Neuronal stem cell (in vitro differentiated cells): Measurements from ENCODE around the gene HELLS.

Experiments used
- DNase-seq: peaks from one replicate; pipeline ENCODE4 v3.0.0-alpha.2; 2013; ENCODE audit warnings: low spot score
- H2AFZ ChIP-seq: one replicate; pipeline ENCODE4 v1.6.1; 2013; ENCODE audit warnings: mild to moderate bottlenecking, low read length, inconsistent platforms
- H2AK5ac ChIP-seq: 2 replicates; pipeline ENCODE4 v1.6.1; 2013; ENCODE audit warnings: low read depth, mild to moderate bottlenecking, inconsistent platforms, low read length, moderate library complexity, mixed read lengths
- H2BK120ac ChIP-seq: 2 replicates; pipeline ENCODE4 v1.6.1; 2013; ENCODE audit warnings: low read depth, mild to moderate bottlenecking, inconsistent platforms, low read length, moderate library complexity, mixed read lengths
- H2BK12ac ChIP-seq: one replicate; pipeline ENCODE4 v1.6.1; 2013; ENCODE audit warnings: low read length, inconsistent platforms
- H2BK15ac ChIP-seq: 2 replicates; pipeline ENCODE4 v1.6.1; 2013; ENCODE audit warnings: mild to moderate bottlenecking, low read length, inconsistent platforms, mixed read lengths
- H2BK5ac ChIP-seq: one replicate; pipeline ENCODE4 v1.6.1; 2013; ENCODE audit warnings: inconsistent platforms, mild to moderate bottlenecking, low read length, moderate library complexity
- H3K14ac ChIP-seq: one replicate; pipeline ENCODE4 v1.6.1; 2013; ENCODE audit warnings: low read length, inconsistent platforms
- H3K18ac ChIP-seq: 2 replicates; pipeline ENCODE4 v1.6.1; 2013; ENCODE audit warnings: low read length, inconsistent platforms
- H3K23ac ChIP-seq: 2 replicates; pipeline ENCODE4 v1.6.1; 2013; ENCODE audit warnings: low read depth, mild to moderate bottlenecking, mixed read lengths, low read length, inconsistent platforms; ENCODE audit not compliant: poor library complexity
- H3K27ac ChIP-seq: replicated peaks from 3 replicates; pipeline ENCODE4 v1.5.1; 2013; ENCODE audit warnings: low read length, inconsistent platforms
- H3K27me3 ChIP-seq, 3 experiments: 2 replicates each; pipeline ENCODE4 v1.6.1; 2013; ENCODE audit warnings: low read length in 3 of 3, mild to moderate bottlenecking in 2 of 3, inconsistent platforms in 1 of 3, low read depth in 1 of 3, mixed read lengths in 1 of 3, moderate library complexity in 1 of 3; ENCODE audit not compliant: control insufficient read depth in 3 of 3, insufficient read depth in 3 of 3
- H3K36me3 ChIP-seq, 2 donors: replicated peaks in 1 of 2; 2 replicates each; pipeline ENCODE4 v1.6.1; 2013; ENCODE audit warnings: low read length in 2 of 2; ENCODE audit not compliant: control insufficient read depth in 2 of 2, insufficient read depth in 2 of 2
- H3K4ac ChIP-seq: 2 replicates; pipeline ENCODE4 v1.6.1; 2013; ENCODE audit warnings: inconsistent platforms, mild to moderate bottlenecking, low read length, moderate library complexity
- H3K4me1 ChIP-seq, 2 donors: 1 replicate in 1 of 2; 2 replicates in 1 of 2; pipeline ENCODE4 v1.6.1; 2013; ENCODE audit warnings: low read length in 2 of 2, low read depth in 1 of 2; ENCODE audit not compliant: control insufficient read depth in 2 of 2, insufficient read depth in 1 of 2
- H3K4me2 ChIP-seq: one replicate; pipeline ENCODE4 v1.6.1; 2013; ENCODE audit warnings: mild to moderate bottlenecking, low read length, inconsistent platforms; ENCODE audit not compliant: insufficient read depth, poor library complexity, severe bottlenecking
- H3K4me3 ChIP-seq, 2 donors: 2 replicates each; pipeline ENCODE4 v1.5.1; 2013; ENCODE audit warnings: low read length in 2 of 2, mild to moderate bottlenecking in 2 of 2, inconsistent platforms in 1 of 2, moderate library complexity in 1 of 2
- H3K79me1 ChIP-seq: one replicate; pipeline ENCODE4 v1.6.1; 2013; ENCODE audit warnings: low read depth, mild to moderate bottlenecking, inconsistent platforms, low read length, moderate library complexity
- H3K9ac ChIP-seq: one replicate; pipeline ENCODE4 v1.6.1; 2013; ENCODE audit warnings: mild to moderate bottlenecking, low read depth, low read length, inconsistent platforms; ENCODE audit not compliant: poor library complexity
- H3K9me3 ChIP-seq, 2 donors: replicated peaks in 1 of 2; 2 replicates each; pipeline versions ENCODE3 to v1.6.1; 2013; ENCODE audit warnings: low read length in 2 of 2, mild to moderate bottlenecking in 2 of 2, inconsistent platforms in 1 of 2, low read depth in 1 of 2, mixed read lengths in 1 of 2, moderate library complexity in 1 of 2; ENCODE audit not compliant: control insufficient read depth in 2 of 2, insufficient read depth in 1 of 2
- H4K8ac ChIP-seq: one replicate; pipeline ENCODE4 v1.6.1; 2013; ENCODE audit warnings: low read depth, mild to moderate bottlenecking, inconsistent platforms, low read length, moderate library complexity
- H4K91ac ChIP-seq: one replicate; pipeline ENCODE4 v1.6.1; 2013; ENCODE audit warnings: low read length, low read depth, mild to moderate bottlenecking, inconsistent platforms; ENCODE audit not compliant: poor library complexity
- WGBS, 2 donors: extraction: QIAGEN DNeasy Blood & Tissue Kit; methylation state at CpG; one replicate each; pipeline ENCODE4 v1.1.7; 2013; ENCODE audit warnings: missing lambda C conversion rate in 2 of 2, mixed read lengths in 1 of 2; ENCODE audit not compliant: insufficient read length in 2 of 2, insufficient replicate concordance in 1 of 2; ENCODE audit errors: extremely low coverage in 2 of 2; 5-methylcytosine and 5-hydroxymethylcytosine counted together

The HELLS gene

DNA sequence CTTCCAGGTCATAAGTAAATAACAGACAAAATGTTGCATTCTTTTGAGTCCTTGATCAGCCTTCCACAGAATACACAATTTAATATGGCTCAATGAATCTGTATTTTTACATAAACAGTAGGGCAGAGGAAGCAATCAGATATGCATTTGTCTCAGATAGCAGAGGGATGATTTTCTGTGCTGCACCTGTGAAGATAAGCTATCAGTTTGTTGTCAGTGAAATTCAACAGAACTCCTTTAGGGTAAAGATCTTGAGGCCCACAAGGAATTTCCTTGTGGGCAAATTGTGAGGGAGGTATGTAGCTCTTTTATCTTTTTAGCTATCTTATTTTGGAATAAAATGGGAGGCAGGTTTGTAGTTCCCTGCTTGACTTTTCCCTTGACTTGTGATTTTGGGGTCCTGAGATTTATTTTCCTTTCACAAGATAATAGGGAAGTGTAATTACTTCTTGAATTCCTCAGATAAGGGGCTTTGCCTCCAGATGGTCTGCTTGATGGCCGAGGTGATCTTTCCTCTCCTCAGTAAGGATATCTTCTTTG, 77.1 kb downstream of the HELLS start:
- H3K4me1 ChIP-seq: peaks cover 0 to 2% of the 10 kb centered on the region in 2 donors
- no peak overlapping the region for H3K14ac ChIP-seq
- H2BK5ac ChIP-seq: no peak overlapping the region
- no peak for DNase-seq
- H2BK15ac ChIP-seq: no peak overlapping the region
- no peak overlapping the region for H2BK120ac ChIP-seq
- no CpG with 5 or more reads among the region's 1 CpG for WGBS, 2 donors
- H3K27me3 ChIP-seq: no peaks in the 10 kb centered on the region
- H3K4me3 ChIP-seq: no peak overlapping the region
- no peak overlapping the region for H3K9ac ChIP-seq
- H2BK12ac ChIP-seq: no peak overlapping the region
- H3K4me2 ChIP-seq: no peak overlapping the region
- no peak overlapping the region for H3K18ac ChIP-seq
- no peak overlapping the region for H4K91ac ChIP-seq
- H3K23ac ChIP-seq: no peak overlapping the region
- peaks cover 2 to 6% of the 10 kb centered on the region in 2 donors for H3K9me3 ChIP-seq
- no peak overlapping the region for H3K27ac ChIP-seq
- no peaks in the 10 kb centered on the region for H3K79me1 ChIP-seq
- no peak overlapping the region for H4K8ac ChIP-seq
- H3K36me3 ChIP-seq: no peaks in the 10 kb centered on the region
- H3K4ac ChIP-seq: no peak overlapping the region
- no peak overlapping the region for H2AFZ ChIP-seq
- no peak overlapping the region for H2AK5ac ChIP-seq

DNA sequence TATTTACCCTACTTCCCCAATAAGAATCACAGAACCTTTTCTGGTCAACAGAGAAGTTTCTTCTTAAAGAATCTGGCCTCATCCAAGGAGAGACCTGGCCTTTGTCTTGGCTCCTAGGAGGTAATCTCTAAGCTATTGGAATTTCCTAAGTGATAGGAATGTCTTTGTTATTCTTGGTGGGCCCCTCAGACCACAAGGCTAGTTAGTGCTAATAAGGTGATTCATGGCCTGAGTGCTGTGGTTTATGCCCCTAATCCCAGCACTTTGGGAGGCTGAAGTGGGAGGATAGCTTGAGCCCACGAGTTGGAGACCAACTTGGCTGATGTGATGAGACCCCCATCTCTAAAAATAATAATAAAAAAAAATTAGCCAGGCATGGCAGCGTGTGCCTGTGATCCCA, 78.0 kb downstream of the HELLS start:
- Histone ChIP-seq H2AFZ (no peak overlapping the region), H2BK12ac (no peak overlapping the region), H3K4me1 (peaks cover 0 to 2% of the 10 kb centered on the region in 2 donors), H3K14ac (no peak overlapping the region), H2BK120ac (no peak overlapping the region), H3K27ac (no peak overlapping the region), H3K4me3 (no peak overlapping the region), H3K4ac (no peak overlapping the region), H2BK15ac (no peak overlapping the region), H2BK5ac (no peak overlapping the region), H3K36me3 (no peaks in the 10 kb centered on the region), H3K23ac (no peak overlapping the region), H4K8ac (no peak overlapping the region), H3K4me2 (no peak overlapping the region), H3K9me3 (peaks cover 2 to 6% of the 10 kb centered on the region in 2 donors), H3K18ac (no peak overlapping the region), H3K27me3 (no peaks in the 10 kb centered on the region), H3K79me1 (no peaks in the 10 kb centered on the region), H2AK5ac (no peak overlapping the region), H3K9ac (no peak overlapping the region), H4K91ac (no peak overlapping the region)
- DNase-seq: no peak
- no CpG with 5 or more reads among the region's 2 CpGs for WGBS, 2 donors

DNA sequence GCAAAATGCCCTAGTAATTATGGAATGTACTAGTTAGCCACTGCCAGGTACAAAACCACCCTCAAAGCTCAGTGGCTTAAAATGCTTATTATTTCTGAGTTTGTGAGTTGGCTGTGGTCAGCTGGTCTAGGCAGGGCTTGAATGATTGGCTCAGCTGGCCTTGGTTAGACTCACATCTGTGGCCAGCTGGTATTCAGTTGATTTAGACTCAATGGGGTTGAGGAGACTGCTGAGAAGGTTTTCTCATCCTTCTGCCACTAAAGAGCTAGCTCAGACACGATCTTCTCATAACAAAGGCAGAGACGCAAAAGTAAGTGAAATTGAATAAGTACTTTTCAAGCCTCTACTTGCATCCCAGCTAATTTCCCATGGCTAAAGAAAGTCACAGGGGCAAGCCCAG, 80.9 kb downstream of the HELLS start:
- Histone ChIP-seq H3K4ac (no peak overlapping the region), H3K23ac (no peak overlapping the region), H4K91ac (no peak overlapping the region), H3K9me3 (peaks cover 2 to 6% of the 10 kb centered on the region in 2 donors), H3K9ac (no peak overlapping the region), H3K36me3 (no peaks in the 10 kb centered on the region), H2BK5ac (no peak overlapping the region), H2AK5ac (no peak overlapping the region), H3K14ac (no peak overlapping the region), H3K79me1 (no peaks in the 10 kb centered on the region), H3K4me1 (peaks cover 0 to 2% of the 10 kb centered on the region in 2 donors), H2BK12ac (no peak overlapping the region), H4K8ac (no peak overlapping the region), H3K27ac (no peak overlapping the region), H3K27me3 (no peaks in the 10 kb centered on the region), H3K4me2 (no peak overlapping the region), H3K18ac (no peak overlapping the region), H2AFZ (no peak overlapping the region), H2BK15ac (no peak overlapping the region), H3K4me3 (no peak overlapping the region), H2BK120ac (no peak overlapping the region)
- WGBS, 2 donors: no CpG with 5 or more reads among the region's 2 CpGs
- DNase-seq: no peak

DNA sequence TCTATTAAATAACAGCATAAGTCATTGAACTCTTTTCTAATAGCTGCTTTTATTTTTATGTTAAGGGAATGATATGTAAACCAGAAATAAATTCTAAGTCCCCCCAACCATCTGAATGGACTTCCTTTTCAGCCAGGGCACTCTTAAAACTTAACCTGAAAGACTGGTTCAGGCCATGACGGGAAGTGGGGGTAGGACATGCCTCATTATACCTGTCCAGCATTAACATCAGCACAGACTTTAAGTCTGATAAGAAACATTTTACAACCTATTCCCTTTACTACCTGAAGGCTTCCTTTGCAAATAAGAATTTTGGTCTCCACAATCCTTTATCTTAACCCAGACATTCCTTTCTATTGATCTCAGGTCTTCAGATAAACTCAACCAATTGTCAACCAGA, 81.9 kb downstream of the HELLS start:
- Histone ChIP-seq H3K79me1 (no peaks in the 10 kb centered on the region), H3K9me3 (peaks cover 2 to 6% of the 10 kb centered on the region in 2 donors), H3K36me3 (no peaks in the 10 kb centered on the region), H4K8ac (no peak overlapping the region), H3K23ac (no peak overlapping the region), H4K91ac (no peak overlapping the region), H3K4me3 (no peak overlapping the region), H2AK5ac (no peak overlapping the region), H3K4me1 (peaks cover 0 to 2% of the 10 kb centered on the region in 2 donors), H2BK12ac (no peak overlapping the region), H2BK5ac (no peak overlapping the region), H3K4ac (no peak overlapping the region), H3K14ac (no peak overlapping the region), H2AFZ (no peak overlapping the region), H3K27me3 (no peaks in the 10 kb centered on the region), H3K4me2 (no peak overlapping the region), H3K27ac (no peak overlapping the region), H2BK15ac (no peak overlapping the region), H3K18ac (no peak overlapping the region), H2BK120ac (no peak overlapping the region), H3K9ac (no peak overlapping the region)
- no peak for DNase-seq
- WGBS, 2 donors: no CpG with 5 or more reads among the region's 1 CpG
